Measurements from ENCODE around the gene MYO10.

GRCh38 chr5:16612007-16612406 lies 324.1 kb downstream of the MYO10 start:
- TF ChIP-seq TAF1 (IDR thresholded peaks at IDR 0.05; ENCODE audit: low read depth) (no peak), YY1 (IDR thresholded peaks at IDR 0.05; ENCODE audit: low read depth) (no peak), EP300 (IDR thresholded peaks at IDR 0.05; ENCODE audit: borderline replicate concordance) (no peak), TEAD4 (IDR thresholded peaks at IDR 0.05) (no peak)
